ENCODE data around the gene GALR2. TPM values are rescaled to one million over a fixed set of nuclear protein-coding genes. Genes with fewer than 3 reads are reported as not detected.

GALR2 gene
- total RNA-seq, 1 experiment from 2014 or later: 0.14 TPM

DNA sequence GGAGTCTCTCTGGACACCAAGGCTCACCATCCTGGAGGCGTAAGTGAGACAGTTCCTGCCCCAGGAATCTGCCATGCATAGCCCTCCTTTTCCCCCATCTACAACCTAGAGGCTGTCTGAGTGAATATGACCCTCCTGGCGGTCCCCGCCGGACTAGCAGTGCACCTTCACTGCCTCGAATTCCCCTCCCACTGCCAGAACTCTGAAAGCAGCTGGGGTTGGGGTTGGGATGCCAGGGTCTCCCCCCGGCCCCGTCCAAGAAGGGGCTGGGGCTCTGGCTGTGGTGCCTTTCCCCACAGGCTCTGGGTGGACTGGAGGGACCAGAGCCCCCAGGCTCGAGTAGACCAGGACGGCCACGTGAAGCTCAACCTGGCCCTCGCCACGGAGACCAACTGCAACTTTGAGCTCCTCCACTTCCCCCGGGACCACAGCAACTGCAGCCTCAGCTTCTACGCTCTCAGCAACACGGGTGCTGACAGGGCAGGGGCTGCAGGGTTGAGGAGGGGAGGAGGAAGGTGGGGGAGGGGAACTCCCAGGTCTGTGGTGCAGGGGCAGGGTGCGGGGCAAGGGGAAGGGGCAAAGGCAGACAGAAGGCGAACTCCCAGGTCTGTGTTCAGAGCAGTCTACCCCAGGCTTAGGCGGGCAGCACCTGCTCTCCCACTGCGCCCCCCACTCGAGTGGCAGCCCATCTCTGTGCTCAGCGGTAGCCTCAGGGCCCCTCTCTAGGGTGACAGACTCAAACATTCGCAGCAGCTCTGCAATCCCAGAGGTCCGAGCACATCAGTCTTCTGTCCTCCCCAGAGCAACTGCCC lies 5.6 kb downstream of the GALR2 start:
- DNase-seq (ENCODE audit: low spot score): no peak

- DNase-seq (ENCODE audit: low spot score): no peak
These were observed 6.2 kb downstream of the GALR2 start for GRCh38 chr17:76080768-76081287.

GRCh38 chr17:76081295-76082210 lies 7.0 kb downstream of the GALR2 start:
- no peak for DNase-seq (ENCODE audit: low spot score)

DNA sequence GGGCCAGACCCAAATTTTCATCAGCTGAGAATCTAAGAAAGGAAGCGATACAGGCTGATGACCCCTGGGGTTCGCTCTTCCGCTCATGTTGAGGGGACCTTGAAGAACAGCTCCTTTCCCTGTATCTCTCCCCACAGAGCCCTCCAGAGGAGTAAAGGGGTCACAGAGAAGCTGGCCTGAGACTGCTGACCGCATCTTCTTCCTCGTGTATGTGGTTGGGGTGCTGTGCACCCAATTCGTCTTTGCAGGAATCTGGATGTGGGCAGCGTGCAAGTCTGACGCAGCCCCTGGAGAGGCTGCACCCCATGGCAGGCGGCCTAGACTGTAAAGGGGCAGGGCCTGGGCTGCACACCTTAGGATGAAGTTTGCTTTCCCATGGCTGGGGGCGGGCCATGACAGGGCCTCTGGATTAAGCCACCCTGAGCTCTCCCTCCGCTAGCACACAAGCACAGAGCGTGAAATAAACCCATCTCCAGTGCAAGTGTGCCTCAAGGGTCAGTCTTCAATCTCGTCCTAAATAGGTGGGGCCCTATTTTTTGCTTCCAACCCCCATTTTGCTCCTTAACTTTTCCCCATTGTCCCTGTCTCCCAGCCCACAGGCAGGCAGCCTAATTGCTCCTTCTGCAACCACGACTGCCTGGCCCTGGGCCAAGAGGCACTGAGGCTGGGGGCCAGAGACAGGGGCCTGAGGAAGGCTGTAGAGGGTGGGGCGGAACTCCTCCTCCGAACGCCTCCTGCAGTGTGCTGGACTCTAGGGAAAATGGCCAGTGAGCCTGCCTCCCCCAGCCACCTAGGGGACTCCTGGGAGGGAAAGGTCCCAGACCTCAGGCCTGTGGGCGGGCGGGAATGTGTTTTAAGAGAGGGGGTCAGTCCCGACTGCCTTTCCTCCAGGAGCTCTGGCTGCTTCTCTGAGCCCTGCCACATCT lies 8.0 kb downstream of the GALR2 start:
- DNase-seq (ENCODE audit: low spot score): peak; percentile 3

- DNase-seq (ENCODE audit: low spot score): no peak
These were observed 9.1 kb downstream of the GALR2 start for GRCh38 chr17:76083536-76084182.

DNA sequence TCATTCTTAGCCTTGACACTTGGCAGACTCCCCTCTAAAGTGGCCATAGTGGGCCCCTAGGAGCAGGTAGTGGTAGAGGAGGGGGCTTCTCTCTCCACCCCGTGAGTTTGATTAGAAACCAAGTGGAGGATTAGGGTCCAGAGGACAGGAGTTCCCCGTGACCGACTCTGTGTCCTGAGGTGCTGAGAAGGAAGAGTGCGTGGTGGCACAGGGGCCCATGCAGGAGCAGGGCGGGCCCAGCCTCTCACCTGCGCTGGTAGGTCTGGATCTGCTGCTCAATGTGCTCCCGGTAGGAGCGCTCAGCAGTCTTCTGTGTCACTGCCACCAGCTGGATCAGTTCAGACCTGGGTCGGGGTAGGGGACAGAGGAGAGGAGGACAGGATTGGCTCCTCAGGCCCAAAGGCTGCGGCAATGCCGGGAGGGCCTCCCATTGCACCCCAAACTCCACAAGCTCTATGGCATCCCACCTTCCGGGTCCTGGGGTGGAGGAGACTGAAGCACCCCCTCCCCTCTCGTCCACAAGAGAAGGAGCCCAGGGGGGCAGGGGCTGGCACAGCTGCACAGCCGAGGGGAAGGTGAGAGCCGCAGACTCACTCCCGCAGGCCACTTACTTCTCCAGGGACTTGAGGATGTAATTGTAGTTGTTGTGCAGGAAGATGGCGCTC lies 10.6 kb downstream of the GALR2 start:
- DNase-seq (ENCODE audit: low spot score): no peak

DNA sequence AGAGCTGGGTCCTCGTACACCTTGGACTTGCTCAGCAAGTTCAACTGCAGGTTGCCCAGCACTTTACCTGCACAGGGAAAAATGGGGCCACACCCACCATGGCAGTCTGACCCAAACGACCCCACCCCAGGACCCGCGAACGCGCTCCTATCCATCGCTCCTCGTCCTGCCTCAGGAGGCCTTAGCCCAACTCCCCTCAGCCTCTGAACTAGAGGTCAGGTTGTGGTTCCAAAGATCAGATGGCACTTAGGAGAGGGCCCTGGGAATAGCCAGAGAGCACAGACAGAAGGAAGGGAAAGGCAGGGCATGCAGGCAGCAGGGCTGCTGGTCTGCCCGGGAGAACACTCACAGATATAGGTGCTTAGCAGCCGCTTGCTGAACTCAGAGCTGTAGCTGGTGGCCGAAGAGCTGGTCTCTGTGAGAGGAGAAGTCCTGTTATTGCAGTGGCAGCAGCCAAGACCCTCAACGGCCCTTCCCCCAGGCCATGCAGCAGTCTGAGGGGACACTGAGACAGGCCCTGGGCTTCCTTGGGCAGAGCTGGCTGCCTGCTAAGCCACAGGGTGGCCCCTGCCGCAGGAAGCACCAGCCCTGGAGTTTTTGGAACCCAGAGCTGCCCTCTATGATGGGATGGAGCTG lies 11.3 kb downstream of the GALR2 start:
- DNase-seq (ENCODE audit: low spot score): peak; percentile 4

DNA sequence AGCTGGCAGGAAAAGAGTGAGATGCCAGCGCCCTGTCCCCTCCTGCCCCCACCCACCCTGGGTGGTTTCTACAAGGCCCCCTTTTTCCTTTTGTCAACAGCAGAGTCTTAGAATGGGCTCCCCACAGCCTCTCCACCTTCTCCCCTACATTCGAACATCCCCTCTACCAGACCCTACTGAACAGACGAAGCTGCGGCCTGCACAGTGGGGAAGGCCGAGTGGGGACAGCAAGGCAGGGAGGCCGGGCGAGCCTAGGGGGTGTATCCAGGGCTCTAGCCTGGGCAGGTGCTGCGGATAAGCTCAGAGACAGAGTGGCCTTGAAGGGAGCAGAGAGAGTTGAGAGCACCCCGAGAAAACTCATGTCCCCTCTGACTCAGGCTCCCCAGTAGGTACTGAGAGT lies 11.8 kb downstream of the GALR2 start:
- no peak for DNase-seq (ENCODE audit: low spot score)

DNA sequence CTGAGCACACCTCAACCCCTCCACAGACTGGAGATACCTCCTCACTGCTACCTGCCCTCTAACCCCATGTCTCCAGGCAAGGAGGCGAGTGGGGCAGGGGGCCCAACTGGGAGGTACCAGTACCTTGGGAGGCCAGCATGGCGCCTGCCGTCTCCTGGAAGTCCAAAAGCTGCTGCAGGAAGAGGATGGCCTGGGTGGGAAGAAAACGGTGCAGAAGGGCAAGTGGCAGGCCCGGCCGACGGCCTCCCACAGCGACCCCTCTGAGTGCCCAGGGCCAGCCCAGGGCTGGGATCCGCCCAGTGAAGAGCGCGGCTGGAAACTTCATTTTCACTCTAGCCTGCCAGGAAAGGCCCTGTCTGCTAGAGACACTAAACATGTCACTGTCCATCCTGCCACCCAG lies 12.9 kb downstream of the GALR2 start:
- DNase-seq (ENCODE audit: low spot score): no peak

DNA sequence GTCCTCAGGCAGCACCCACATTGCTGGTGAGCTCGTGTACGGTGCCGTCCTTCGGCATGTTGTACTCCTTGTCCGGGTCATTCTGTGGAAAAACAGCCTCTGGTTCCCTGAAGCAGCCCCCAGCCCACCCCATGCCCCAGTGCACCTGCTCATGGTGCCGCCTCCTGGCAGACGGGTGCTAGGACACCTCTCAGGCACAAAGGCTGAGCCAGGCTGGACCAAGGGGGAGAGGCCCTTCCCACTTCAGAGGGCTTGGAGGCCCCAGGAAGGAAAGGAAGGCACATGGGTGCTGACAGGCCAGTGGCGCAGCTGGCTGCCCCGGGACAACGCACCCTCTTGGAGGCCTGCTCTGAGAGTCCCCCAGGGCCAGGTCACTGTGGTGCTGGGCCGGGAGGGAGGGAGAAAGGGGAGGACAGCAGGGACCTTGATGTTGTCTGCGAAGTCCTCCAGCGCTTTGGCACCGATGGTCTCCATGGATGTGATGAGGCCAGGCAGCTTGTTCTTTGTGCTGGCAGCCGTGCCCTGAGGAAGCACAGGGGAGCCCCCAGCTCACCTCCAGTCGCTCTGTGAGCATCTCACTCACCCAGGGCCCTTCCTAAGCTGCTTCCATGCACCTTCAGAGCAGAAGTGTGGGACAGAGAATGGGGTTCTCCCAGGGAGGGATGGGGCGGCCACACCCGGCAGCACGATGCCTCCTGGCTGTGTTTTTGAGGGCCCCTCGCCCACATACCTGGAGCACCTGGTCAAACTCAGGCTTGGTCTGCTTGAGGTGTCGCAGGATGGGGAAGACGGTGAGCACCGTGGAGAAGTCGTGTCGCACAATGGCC lies 13.7 kb downstream of the GALR2 start:
- peak; percentile 6 for DNase-seq (ENCODE audit: low spot score)

DNA sequence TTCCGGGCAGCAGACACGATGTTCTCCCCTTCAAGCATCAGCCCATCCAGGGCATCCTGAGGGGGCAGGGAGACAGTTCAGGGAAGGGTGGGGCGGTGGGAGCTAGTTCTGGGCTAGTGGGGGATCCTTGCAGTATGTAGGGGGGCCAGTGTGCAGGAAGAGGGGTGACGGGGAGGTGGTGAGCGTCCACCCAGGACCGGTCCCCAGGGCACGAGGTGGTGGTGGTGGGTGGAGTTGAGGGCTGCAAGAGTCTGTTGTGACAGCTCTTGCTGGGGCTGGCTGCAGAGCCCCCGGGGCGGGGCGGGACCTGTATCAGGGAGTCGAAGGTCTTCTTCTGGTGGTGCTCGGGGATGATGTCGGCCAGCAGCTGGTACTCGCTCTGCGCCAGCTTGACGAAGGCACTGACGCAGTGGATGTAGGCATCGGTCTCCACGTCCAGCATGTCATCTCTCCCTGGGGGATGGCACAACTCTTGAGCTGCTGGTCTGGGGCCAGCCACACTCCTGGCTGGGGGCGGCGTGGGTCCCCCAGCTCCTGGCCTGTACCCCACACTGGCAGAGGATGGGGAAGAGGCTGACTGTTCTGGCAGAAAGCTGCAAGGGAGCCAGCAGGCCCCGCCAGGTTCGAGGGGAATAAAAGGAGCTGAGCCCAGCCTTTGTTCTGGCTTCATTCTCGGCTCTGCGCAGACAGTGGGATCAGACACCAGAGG lies 14.4 kb downstream of the GALR2 start:
- peak; percentile 7 for DNase-seq (ENCODE audit: low spot score)

- DNase-seq (ENCODE audit: low spot score): peak; percentile 4
These were observed 15.3 kb downstream of the GALR2 start for GRCh38 chr17:76089680-76090516.

GRCh38 chr17:76090517-76091129 lies 16.0 kb downstream of the GALR2 start:
- no peak for DNase-seq (ENCODE audit: low spot score)

DNA sequence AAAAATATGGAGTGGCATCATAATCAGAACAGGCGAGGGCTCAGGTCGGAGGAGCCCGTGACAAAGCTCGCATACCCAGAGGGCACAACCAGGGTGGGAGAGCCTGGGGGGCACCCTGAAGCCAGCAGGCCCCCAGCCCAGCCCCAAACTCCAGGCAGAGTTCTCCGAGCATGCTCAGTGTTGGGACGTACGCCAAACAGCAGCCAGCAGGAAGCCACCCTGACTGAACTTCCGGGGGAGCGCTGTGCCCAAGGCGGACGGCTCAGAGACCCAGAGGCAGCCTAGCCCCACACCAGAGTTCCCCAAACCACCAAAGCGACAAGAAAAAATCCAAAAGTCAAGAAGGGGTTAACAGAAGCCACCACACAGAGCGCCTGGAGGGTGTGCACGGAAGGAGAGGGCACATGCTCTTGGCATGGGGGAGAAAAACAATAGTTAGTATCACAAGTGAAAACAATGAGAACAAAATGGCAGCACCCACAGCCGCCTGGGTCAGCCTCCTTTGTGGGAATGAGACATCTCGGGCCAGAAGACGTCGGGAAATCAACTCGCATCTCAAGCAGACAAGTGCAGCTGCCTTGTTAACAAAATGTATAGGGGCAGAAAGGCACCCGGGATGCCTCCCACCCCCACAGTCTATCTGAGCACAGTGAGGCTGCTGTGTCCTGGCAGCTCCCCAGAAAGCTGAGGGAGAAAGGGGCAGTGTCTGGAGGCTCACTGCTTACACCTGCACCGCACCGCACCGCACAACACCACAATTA lies 17.1 kb downstream of the GALR2 start:
- DNase-seq (ENCODE audit: low spot score): no peak

DNA sequence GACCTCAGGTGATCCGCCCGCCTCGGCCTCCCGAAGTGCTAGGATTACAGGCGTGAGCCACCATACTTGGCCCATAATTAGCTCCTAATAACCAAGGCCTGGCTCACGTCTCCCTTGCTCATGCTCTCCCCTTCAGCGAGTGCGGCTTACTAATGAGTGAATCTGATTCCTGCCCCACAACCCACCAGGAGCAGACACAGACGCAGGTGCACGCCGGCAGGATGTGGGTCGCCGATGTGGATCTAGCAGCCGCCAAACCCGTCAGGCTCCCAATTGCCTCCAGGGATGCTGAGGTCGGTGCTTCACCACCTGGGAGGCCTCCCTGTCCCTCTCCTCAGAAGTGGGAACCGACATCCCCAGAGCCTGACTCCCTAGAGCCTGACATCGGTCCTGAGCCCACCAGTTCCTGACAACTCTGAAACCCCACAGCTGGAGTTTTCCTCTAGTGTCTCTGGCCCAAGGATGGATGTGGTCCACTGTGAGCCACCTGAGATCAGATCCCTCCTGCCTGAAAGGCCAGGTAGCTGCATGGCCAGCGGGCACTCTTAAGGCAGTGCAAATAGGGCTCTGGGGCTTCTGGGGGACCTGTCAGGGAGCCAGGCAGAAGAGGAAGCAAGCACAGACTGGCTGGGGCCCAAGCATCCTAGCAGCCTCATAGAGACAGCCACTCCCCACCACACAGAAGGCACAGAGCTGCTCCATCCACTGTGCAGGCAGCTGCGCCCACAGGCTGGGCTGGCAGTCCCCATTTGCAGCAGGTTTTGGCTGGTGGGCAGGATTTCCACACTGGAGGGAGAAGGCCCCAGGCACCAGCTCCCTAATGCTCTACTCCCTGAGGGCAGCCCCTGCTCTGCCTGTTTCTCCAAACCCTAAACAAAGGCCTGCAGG lies 18.2 kb downstream of the GALR2 start:
- DNase-seq (ENCODE audit: low spot score): peak; percentile 6

Measured in H4 (cell line).